Osteocyte (in vitro differentiated cells): ENCODE results near the gene ZNF764. TPM values are rescaled to one million over a fixed set of nuclear protein-coding genes. Genes with fewer than 3 reads are reported as not detected.

Experiments used
- DNase-seq: peaks from one replicate; pipeline ENCODE4 v3.0.0; 2021; ENCODE audit warnings: mixed read lengths; ENCODE audit not compliant: unreplicated experiment; ENCODE audit errors: extremely low spot score
- H3K27ac Mint-ChIP-seq: one replicate; pipeline ENCODE4 v1.8.0; 2021; ENCODE audit warnings: mild to moderate bottlenecking, mixed read lengths; ENCODE audit not compliant: unreplicated experiment
- H3K27me3 Mint-ChIP-seq: one replicate; pipeline ENCODE4 v1.8.0; 2021; ENCODE audit warnings: mixed read lengths; ENCODE audit not compliant: unreplicated experiment
- H3K36me3 Mint-ChIP-seq: one replicate; pipeline ENCODE4 v1.8.0; 2021; ENCODE audit warnings: mixed read lengths; ENCODE audit not compliant: unreplicated experiment
- H3K4me1 Mint-ChIP-seq: one replicate; pipeline ENCODE4 v1.8.0; 2021; ENCODE audit warnings: mixed read lengths; ENCODE audit not compliant: unreplicated experiment
- H3K4me3 Mint-ChIP-seq: one replicate; pipeline ENCODE4 v1.8.0; 2021; ENCODE audit warnings: mild to moderate bottlenecking, moderate library complexity, mixed read lengths; ENCODE audit not compliant: unreplicated experiment
- H3K9me3 Mint-ChIP-seq: one replicate; pipeline ENCODE4 v1.8.0; 2021; ENCODE audit warnings: mixed read lengths; ENCODE audit not compliant: unreplicated experiment
- CTCF ChIP-seq: fragments of 200-600 bp; sonication (generic); IDR thresholded peaks from 2 replicates; pipeline ENCODE4 v1.5.0; 2021; ENCODE audit warnings: antibody characterized with exemption, mild to moderate bottlenecking, moderate library complexity
- total RNA-seq: library from RNA; stranded (reverse); gene quantifications from 2 replicates; pipeline ENCODE4 v1.2.1, GENCODE V29; 2021

ZNF764 gene
- total RNA-seq, 1 donor from 2014 or later: 12.1 TPM

GRCh38 chr16:30535106-30535776 is 22.9 kb downstream of the ZNF764 start:
- no peaks in the 10 kb centered on the region for H3K9me3 Mint-ChIP-seq
- no peaks in the 10 kb centered on the region for H3K27me3 Mint-ChIP-seq
- peaks cover 16% of the 10 kb centered on the region for H3K4me1 Mint-ChIP-seq
- no peak for TF ChIP-seq CTCF
- no peak for DNase-seq
- H3K4me3 Mint-ChIP-seq: peak overlapping the region; percentile 83
- peaks cover 3% of the 10 kb centered on the region for H3K36me3 Mint-ChIP-seq
- H3K27ac Mint-ChIP-seq: peak overlapping the region; percentile 94

GRCh38 chr16:30534368-30535105 is 23.6 kb downstream of the ZNF764 start, which contains the start of gene ZNF747:
Gene ZNF747, minus strand, starts transcription at chr16:30534858. Its CDS starts 179 bp downstream, at chr16:30534679.
- peaks cover 3% of the 10 kb centered on the region for H3K36me3 Mint-ChIP-seq
- H3K27ac Mint-ChIP-seq: peak within 1 kb of the TSS; percentile 94
- H3K9me3 Mint-ChIP-seq: no peaks in the 10 kb centered on the region
- no peak for TF ChIP-seq CTCF
- no peaks in the 10 kb centered on the region for H3K27me3 Mint-ChIP-seq
- H3K4me3 Mint-ChIP-seq: peak within 1 kb of the TSS; percentile 83
- H3K4me1 Mint-ChIP-seq: peaks cover 16% of the 10 kb centered on the region
- DNase-seq: peak; percentile 91

- H3K4me3 Mint-ChIP-seq: peak overlapping the region; percentile 83
- H3K27me3 Mint-ChIP-seq: no peaks in the 10 kb centered on the region
- TF ChIP-seq CTCF: no peak
- peaks cover 16% of the 10 kb centered on the region for H3K4me1 Mint-ChIP-seq
- H3K36me3 Mint-ChIP-seq: peaks cover 3% of the 10 kb centered on the region
- no peak for DNase-seq
- peak overlapping the region; percentile 72 for H3K27ac Mint-ChIP-seq
- no peaks in the 10 kb centered on the region for H3K9me3 Mint-ChIP-seq
Measured at GRCh38 chr16:30533748-30534367, 24.3 kb downstream of the ZNF764 start.

GRCh38 chr16:30533146-30533522 is 25.0 kb downstream of the ZNF764 start:
- TF ChIP-seq CTCF: no peak
- no peak for DNase-seq
- Mint-ChIP-seq H3K36me3 (peaks cover 3% of the 10 kb centered on the region), H3K4me3 (peak overlapping the region; percentile 45), H3K4me1 (peaks cover 16% of the 10 kb centered on the region), H3K9me3 (no peaks in the 10 kb centered on the region), H3K27ac (peak overlapping the region; percentile 47), H3K27me3 (no peaks in the 10 kb centered on the region)
